Motor neuron (in vitro differentiated cells): Measurements from ENCODE around the gene ST7. TPM values are rescaled to one million over a fixed set of nuclear protein-coding genes. Genes with fewer than 3 reads are reported as not detected.

Source experiments
- ATAC-seq, 8 experiments: fragments of 200-7000 bp; cut with Tn5 transposase; replicated peaks in 6 of 8; 2 replicates each; pipeline ENCODE4 v1.8.0; 2021; ENCODE audit warnings: mild to moderate bottlenecking in 8 of 8, moderate library complexity in 8 of 8
- H3K27ac ChIP-seq, 2 donors: fragments of 250-450 bp; sonication (Bioruptor Pico); 2 replicates each; pipeline ENCODE4 v1.9.0; 2021; ENCODE audit warnings: antibody characterized with exemption in 2 of 2, mild to moderate bottlenecking in 2 of 2, moderate library complexity in 1 of 2
- H3K4me1 ChIP-seq, 2 donors: fragments of 250-450 bp; sonication (Bioruptor Pico); replicated peaks in 1 of 2; 2 replicates each; pipeline ENCODE4 v1.6.1; 2021; ENCODE audit warnings: antibody characterized with exemption in 2 of 2, mild to moderate bottlenecking in 2 of 2, moderate library complexity in 1 of 2
- H3K4me3 ChIP-seq, 5 donors: fragments of 250-450 bp; sonication (Bioruptor Pico); 2 replicates each; pipeline ENCODE4 v1.9.0; 2021; ENCODE audit warnings: antibody characterized with exemption in 5 of 5, mild to moderate bottlenecking in 5 of 5, moderate library complexity in 4 of 5
- WGBS, 10 experiments: fragments of 450-650 bp; shearing (Covaris generic); methylation state at CpG; one replicate each; pipeline ENCODE4 v1.0.0; 2022; 5-methylcytosine and 5-hydroxymethylcytosine counted together
- in situ Hi-C, 9 experiments: fragments of 400-800 bp; cut with MboI; loops; one replicate each; pipeline ENCODE4 v1.15.0; 2021; ENCODE audit warnings: low sequenced_read_pairs in 9 of 9, low pct_unique_long_range_greater_than_20kb in 2 of 9; ENCODE audit not compliant: unreplicated experiment in 9 of 9
- total RNA-seq, 8 experiments: library from RNA; unstranded; fragments of 300-600 nt; gene quantifications; 2 replicates each; pipeline versions ENCODE4 v1.2.3 to v1.2.4, GENCODE V29; 2022

Gene ST7
- total RNA-seq, 8 experiments from 2014 or later = 20.6 to 55.5 (median 42.4) TPM

DNA sequence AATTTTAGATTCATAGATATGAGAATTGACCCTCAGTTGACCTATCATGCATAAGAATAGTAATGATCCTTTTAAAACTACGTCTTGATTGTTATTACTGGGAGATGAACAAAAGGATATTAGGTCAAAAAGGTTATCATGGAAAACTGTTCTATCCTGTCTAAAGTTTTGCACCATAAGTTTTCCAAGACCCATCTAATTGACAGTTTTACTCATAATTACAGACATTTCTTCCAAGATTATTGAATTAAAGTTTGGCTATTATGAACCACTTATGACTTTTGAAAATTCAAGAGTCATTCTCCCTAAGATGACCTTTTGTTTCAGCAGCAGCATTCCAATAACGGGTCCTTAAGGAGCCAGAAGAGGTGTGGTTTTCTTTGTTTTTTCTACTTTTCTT lies 225.3 kb downstream of the ST7 start:
- in situ Hi-C loops = no loop called here
- no peak overlapping the region for H3K4me3 ChIP-seq
- no peak overlapping the region for H3K27ac ChIP-seq
- ATAC-seq = no peak
- 50 to 100% (median 90%) methylated on average over 1 to 2 of the region's 2 CpGs; no CpG with 5 or more reads in 1 of the 10 experiments for WGBS, 10 experiments
- no peaks in the 10 kb centered on the region for H3K4me1 ChIP-seq

GRCh38 chr7:117179701-117180100 lies 226.4 kb downstream of the ST7 start:
- 94 to 100% (median 100%) methylated on average over 1 to 2 of the region's 2 CpGs; no CpG with 5 or more reads in 6 of the 10 experiments for WGBS, 10 experiments

GRCh38 chr7:117183729-117184128 lies 230.4 kb downstream of the ST7 start:
- Histone ChIP-seq H3K4me1 (peaks cover 0 to 5% of the 10 kb centered on the region in 2 donors), H3K4me3 (no peak overlapping the region), H3K27ac (no peak overlapping the region)
- no peak for ATAC-seq
- in situ Hi-C loops = no loop called here
- 59 to 100% (median 93%) methylated on average over 1 to 2 of the region's 2 CpGs; no CpG with 5 or more reads in 2 of the 10 experiments for WGBS, 10 experiments

More at GRCh38 chr7:117179701-117180100, 226.4 kb downstream of the ST7 start:
- in situ Hi-C loops = no loop called here
- no peaks in the 10 kb centered on the region for H3K4me1 ChIP-seq
- no peak overlapping the region for H3K4me3 ChIP-seq
- ATAC-seq = no peak
- no peak overlapping the region for H3K27ac ChIP-seq

- in situ Hi-C loops = no loop called here
- no peak for ATAC-seq
- Histone ChIP-seq H3K27ac (no peak overlapping the region), H3K4me3 (no peak overlapping the region), H3K4me1 (peaks cover 0 to 5% of the 10 kb centered on the region in 2 donors)
- WGBS, 10 experiments = 90 to 100% (median 100%) methylated on average over 1 to 2 of the region's 2 CpGs; no CpG with 5 or more reads in 3 of the 10 experiments
Observed at GRCh38 chr7:117184367-117184766, 231.1 kb downstream of the ST7 start.

DNA sequence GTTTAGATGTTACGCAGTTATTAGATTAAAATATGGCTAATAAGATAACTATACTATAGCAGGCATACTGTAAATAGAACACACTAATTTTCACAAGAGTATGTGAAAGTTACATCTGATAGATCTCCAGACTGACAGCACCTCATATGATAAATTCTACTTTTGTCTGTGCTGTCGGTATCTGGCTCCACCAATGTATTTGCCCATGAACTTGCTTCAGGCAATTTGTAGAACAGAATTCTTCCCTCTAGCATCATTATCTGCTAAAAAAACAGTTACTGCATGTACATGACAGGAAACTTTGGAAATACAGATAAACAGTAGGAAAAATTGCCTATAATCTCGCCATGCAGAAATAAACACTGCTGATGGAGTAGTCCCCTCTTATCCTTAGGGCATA lies 231.8 kb downstream of the ST7 start:
- Histone ChIP-seq H3K4me1 (peaks cover 0 to 5% of the 10 kb centered on the region in 2 donors), H3K27ac (no peak overlapping the region), H3K4me3 (no peak overlapping the region)
- 80 to 100% (median 100%) methylated on average over 1 to 3 of the region's 3 CpGs; no CpG with 5 or more reads in 2 of the 10 experiments for WGBS, 10 experiments
- ATAC-seq = no peak
- in situ Hi-C loops = no loop called here

DNA sequence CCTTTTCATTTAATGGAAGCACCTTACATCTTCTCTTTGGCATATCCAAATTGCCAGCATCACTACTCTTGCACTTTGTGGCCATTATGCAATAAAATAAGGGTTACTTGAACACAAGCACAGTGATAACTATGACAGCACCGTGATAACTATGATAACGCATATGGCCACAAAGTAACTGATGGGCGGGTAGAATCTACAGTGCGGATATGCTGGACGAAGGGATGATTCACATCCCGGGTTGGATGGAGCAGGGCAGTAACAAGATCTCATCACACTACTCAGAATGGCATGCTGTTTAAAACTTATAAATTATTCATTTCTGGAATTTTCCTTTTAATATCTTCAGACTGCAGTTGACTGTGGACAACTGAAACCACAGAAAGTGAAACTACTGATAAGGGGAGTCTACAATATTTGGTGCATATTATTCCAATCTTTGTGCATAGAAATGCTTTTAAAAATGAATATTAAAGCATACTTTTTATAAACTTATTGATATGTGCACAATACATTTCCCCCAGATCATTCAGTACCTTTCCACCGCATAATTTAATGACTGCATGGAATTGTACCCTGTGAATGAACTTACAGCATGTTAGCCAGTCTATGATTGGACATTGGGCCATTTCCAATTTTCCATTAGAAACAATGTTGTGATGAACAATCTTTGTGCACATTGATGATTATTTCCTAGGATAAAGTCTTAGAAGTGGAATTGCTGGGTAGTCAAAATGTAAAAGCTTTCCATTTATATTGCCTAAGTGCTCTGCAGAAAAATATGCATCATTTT lies 233.1 kb downstream of the ST7 start:
- Histone ChIP-seq H3K4me1 (peaks cover 0 to 5% of the 10 kb centered on the region in 2 donors), H3K27ac (no peak overlapping the region), H3K4me3 (no peak overlapping the region)
- WGBS, 10 experiments = 0 to 100% (median 96%) methylated on average over 1 to 7 of the region's 7 CpGs; no CpG with 5 or more reads in 1 of the 10 experiments
- ATAC-seq = peak in 3 of 8 experiments; percentile 81 to 99 (median 98)
- in situ Hi-C loops = no loop called here

DNA sequence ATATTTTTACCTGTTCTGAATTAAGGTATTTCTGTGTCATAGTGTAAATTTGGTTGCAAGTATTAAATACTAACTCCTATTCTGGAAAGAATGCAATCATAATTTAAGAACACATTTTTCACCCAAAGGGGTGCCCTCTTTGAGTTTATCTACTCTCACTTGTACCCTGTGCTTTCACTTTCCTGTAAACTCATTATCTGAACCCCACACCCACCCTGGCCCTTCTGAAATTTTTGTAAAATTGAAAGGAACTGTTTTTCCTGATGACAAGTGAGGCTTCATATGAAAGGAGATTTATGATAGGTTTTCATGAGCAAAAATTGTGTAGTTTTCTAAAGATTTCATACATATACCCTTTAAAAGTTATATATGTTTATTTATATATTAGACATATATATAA lies 235.1 kb downstream of the ST7 start:
- Histone ChIP-seq H3K4me1 (peaks cover 0 to 5% of the 10 kb centered on the region in 2 donors), H3K27ac (no peak overlapping the region), H3K4me3 (no peak overlapping the region)
- ATAC-seq = no peak
- in situ Hi-C loops = no loop called here

DNA sequence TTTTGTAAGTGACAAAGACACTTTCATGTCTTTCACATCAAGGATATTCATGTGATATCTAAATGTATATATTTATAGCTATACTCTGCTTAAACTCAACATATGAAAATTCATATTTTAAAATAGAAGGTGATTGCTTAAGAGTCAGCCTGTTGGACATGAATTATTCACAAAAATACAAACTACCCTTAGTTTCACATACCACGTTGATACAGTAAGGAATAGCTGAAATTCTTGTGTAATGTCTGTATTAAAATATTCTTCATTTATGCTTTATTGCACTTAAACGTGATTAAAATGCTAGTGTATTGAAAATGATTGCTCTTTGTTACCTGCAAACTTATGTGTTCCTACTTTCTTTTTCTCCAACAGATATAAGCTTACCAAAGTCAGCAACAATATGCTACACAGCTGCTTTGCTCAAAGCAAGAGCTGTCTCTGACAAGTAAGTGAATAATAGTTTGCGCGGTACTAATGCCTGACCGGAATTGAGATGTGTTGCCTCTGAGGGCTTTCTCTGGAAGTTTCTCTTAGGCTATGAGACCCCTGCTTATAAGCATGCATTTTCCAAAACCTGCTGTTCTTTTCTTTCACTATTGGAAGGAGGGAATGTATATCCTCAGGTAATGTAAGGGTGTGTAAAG lies 235.8 kb downstream of the ST7 start:
- peak in 2 of 8 experiments; percentile 21 to 70 for ATAC-seq
- Histone ChIP-seq H3K4me1 (peaks cover 0 to 5% of the 10 kb centered on the region in 2 donors), H3K27ac (no peak overlapping the region), H3K4me3 (no peak overlapping the region)
- 31 to 100% (median 82%) methylated on average over 1 to 5 of the region's 5 CpGs; no CpG with 5 or more reads in 1 of the 10 experiments for WGBS, 10 experiments
- in situ Hi-C loops = no loop called here

DNA sequence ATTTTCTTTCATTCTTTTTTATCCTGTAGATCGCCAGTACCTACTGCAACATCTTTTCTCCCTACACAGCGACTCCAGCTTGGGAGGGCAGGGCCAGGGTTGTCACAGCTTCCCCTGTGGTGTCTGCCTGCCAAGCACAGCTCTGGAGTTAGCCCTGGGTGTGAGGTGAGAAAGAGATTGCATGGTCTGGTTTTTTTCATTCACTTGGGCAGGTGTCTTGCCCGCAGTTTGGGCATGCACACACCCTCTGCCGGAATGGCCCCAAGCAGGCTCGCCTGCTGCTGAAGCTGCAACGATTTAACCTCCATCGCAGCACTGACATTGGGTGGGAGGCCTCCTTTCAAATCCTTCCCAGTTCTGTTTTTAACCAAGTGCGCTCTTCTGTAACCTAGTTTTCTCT lies 236.8 kb downstream of the ST7 start:
- WGBS, 10 experiments = 67 to 100% (median 90%) methylated on average over 1 to 5 of the region's 8 CpGs; no CpG with 5 or more reads in 3 of the 10 experiments
- H3K4me3 ChIP-seq = no peak overlapping the region
- ATAC-seq = no peak
- in situ Hi-C loops = no loop called here
- H3K27ac ChIP-seq = no peak overlapping the region
- H3K4me1 ChIP-seq = peaks cover 0 to 5% of the 10 kb centered on the region in 2 donors

DNA sequence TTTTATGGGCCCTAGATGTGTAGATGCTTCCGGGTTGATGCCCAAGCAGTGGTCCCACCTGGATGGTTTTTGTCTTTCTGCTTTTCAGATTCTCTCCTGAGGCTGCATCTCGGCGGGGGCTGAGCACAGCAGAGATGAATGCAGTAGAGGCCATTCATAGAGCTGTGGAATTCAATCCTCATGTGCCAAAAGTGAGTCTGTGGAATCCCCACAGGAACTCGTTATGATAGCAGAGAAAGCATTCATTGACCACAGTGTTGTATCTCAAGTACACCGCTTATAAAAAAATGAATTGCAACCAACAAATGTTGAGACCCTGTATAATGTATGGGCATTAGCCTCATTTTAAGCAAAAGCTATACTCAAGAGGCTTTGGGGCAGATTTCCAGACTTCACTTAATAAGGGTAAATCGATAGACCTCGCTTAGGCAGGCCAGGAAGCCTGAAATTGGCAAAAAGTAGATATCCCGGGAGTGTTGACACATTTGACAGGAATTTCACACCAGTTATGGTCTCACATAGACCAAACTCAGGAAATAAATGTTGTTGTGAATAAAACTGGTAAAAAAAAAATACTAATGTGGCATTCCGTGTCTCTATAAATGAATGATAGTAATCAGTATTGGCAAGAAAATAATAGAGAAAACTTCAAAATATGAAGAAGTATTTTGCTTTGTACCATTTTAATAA lies 237.6 kb downstream of the ST7 start:
- Histone ChIP-seq H3K4me1 (peaks cover 0 to 5% of the 10 kb centered on the region in 2 donors), H3K27ac (no peak overlapping the region), H3K4me3 (no peak overlapping the region)
- no peak for ATAC-seq
- in situ Hi-C loops = no loop called here
- WGBS, 10 experiments = 79 to 100% (median 97%) methylated on average over 4 to 8 of the region's 9 CpGs

DNA sequence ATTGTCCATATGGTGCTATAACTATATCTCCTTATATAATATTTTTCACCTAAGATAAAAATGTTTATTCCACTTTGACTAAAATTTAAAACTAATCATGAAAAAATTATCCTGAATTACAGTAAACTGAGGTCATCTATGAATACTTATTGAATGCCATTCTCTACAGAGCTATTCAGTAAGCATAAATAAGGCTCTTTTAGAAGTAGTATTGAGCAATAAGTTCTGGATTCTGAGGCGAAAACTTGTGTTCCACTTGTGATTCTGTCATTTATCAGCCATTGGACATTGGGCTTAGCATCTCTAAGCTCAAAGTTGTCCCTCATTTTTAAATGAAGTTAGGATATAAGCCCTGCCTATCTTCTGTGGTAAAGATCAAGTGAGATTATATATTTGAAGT lies 238.8 kb downstream of the ST7 start:
- Histone ChIP-seq H3K4me3 (no peak overlapping the region), H3K27ac (no peak overlapping the region), H3K4me1 (peaks cover 0 to 4% of the 10 kb centered on the region in 2 donors)
- in situ Hi-C loops = no loop called here
- ATAC-seq = no peak
- WGBS, 10 experiments = 86 to 100% (median 100%) methylated on average over 1 of the region's 1 CpG; no CpG with 5 or more reads in 4 of the 10 experiments

GRCh38 chr7:117193564-117193963 lies 240.3 kb downstream of the ST7 start:
- no peak for ATAC-seq
- in situ Hi-C loops = no loop called here
- Histone ChIP-seq H3K4me1 (no peaks in the 10 kb centered on the region), H3K27ac (no peak overlapping the region), H3K4me3 (no peak overlapping the region)
- 80 to 100% (median 100%) methylated on average over 1 to 2 of the region's 2 CpGs; no CpG with 5 or more reads in 2 of the 10 experiments for WGBS, 10 experiments

GRCh38 chr7:117194445-117194844 lies 241.1 kb downstream of the ST7 start:
- WGBS, 10 experiments = 30 to 100% (median 80%) methylated on average over 1 to 2 of the region's 2 CpGs; no CpG with 5 or more reads in 1 of the 10 experiments
- Histone ChIP-seq H3K27ac (no peak overlapping the region), H3K4me3 (no peak overlapping the region), H3K4me1 (no peaks in the 10 kb centered on the region)
- in situ Hi-C loops = no loop called here
- ATAC-seq = no peak
